Esophagus muscularis mucosa (tissue), 4 donors: ENCODE data around the gene AMOTL2. TPM values are rescaled to one million over a fixed set of nuclear protein-coding genes. Genes with fewer than 3 reads are reported as not detected.

Experiments used
- DNase-seq: peaks from one replicate; pipeline ENCODE4 v3.0.0-alpha.2; 2017; ENCODE audit errors: extremely low spot score
- H3K27ac ChIP-seq, 4 donors: fragments of 200-600 bp; sonication (generic); replicated peaks in 1 of 4; 1 replicate in 3 of 4; 2 replicates in 1 of 4; pipeline ENCODE4 v1.5.1; 2016 to 2019; ENCODE audit warnings: mild to moderate bottlenecking in 1 of 4
- H3K27me3 ChIP-seq, 4 donors: fragments of 200-600 bp; sonication (generic); one replicate each; pipeline versions ENCODE4 v1.5.1 to v1.6.0; 2016 to 2019
- H3K36me3 ChIP-seq, 4 donors: fragments of 200-600 bp; sonication (generic); one replicate each; pipeline ENCODE4 v1.5.1; 2016 to 2019
- H3K4me1 ChIP-seq, 4 donors: fragments of 200-600 bp; sonication (generic); one replicate each; pipeline ENCODE4 v1.5.1; 2016 to 2019
- H3K4me3 ChIP-seq, 4 donors: fragments of 200-600 bp; sonication (generic); 1 replicate in 2 of 4; 2 replicates in 2 of 4; pipeline ENCODE4 v1.5.1; 2016 to 2019; ENCODE audit warnings: mild to moderate bottlenecking in 4 of 4, moderate library complexity in 1 of 4
- H3K9me3 ChIP-seq, 4 donors: fragments of 200-600 bp; sonication (generic); 1 replicate in 3 of 4; 2 replicates in 1 of 4; pipeline ENCODE4 v1.5.1; 2016 to 2019
- EP300 ChIP-seq: sonication (generic); formaldehyde crosslinking; IDR thresholded peaks from one replicate; pipeline ENCODE4 v1.6.1; 2017; ENCODE audit warnings: antibody characterized with exemption
- POLR2A ChIP-seq: fragments of 450-650 bp; IDR thresholded peaks from one replicate; pipeline ENCODE4 v1.6.1; 2017; ENCODE audit warnings: antibody characterized with exemption, moderate library complexity, mild to moderate bottlenecking, low read depth
- POLR2AphosphoS5 ChIP-seq, 2 donors: sonication (generic); formaldehyde crosslinking; IDR thresholded peaks; one replicate each; pipeline ENCODE4 v1.6.1; 2017; ENCODE audit warnings: antibody characterized with exemption in 2 of 2
- WGBS: methylation state at CpG from one replicate; pipeline ENCODE4 v1.1.5; 2018; 5-methylcytosine and 5-hydroxymethylcytosine counted together
- intact Hi-C: fragments of 100-400 bp; cut with DNase I; formaldehyde crosslinking; loops from one replicate; pipeline ENCODE4 v1.15.1; 2023
- total RNA-seq, 4 donors: library from RNA; depleted of rRNA; stranded (reverse); fragments of >200 nt; gene quantifications; one replicate each; pipeline versions ENCODE4 v1.1.0 to v1.2.1, GENCODE V29; 2016
- TF ChIP-seq, protein P1 (sequence below), 3 experiments: fragments of 200-600 bp in 2 of 3; fragments of 450-650 bp in 1 of 3; sonication (generic) in 2 of 3; IDR thresholded peaks; one replicate each; pipeline ENCODE4 v1.5.1; 2017 to 2019; ENCODE audit warnings: antibody characterized with exemption in 3 of 3, mild to moderate bottlenecking in 2 of 3, moderate library complexity in 1 of 3

Gene AMOTL2
- total RNA-seq, 4 donors from 2014 or later: 111 to 313 (median 155) TPM

DNA sequence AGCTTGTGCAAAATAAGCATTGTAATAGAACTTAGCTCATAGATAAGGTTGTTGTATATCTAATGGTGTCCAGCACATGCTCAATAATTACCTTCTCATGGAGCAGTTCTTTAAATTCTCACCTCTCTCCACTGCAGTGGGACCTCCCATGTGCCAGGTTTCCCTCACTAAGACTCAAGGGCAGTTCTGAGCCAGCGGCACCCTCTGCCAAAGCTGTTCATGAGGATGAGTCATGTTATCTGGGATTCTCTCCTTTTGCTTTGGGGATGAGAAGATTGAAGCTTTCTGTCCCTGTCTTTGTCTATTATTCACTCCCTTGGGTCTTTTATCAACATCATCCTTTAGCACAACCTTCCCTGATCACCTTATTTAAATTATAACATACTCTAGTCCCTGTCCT lies 15.6 kb upstream of the AMOTL2 start:
- Histone ChIP-seq H3K27me3 (no peaks in the 10 kb centered on the region), H3K36me3 (no peaks in the 10 kb centered on the region), H3K9me3 (peaks cover 0 to 4% (median 0%) of the 10 kb centered on the region in 4 donors), H3K4me1 (peaks cover 16 to 37% (median 36%) of the 10 kb centered on the region in 4 donors), H3K4me3 (no peak overlapping the region), H3K27ac (no peak overlapping the region)
- no peak for DNase-seq
- intact Hi-C loops: no loop called here
- WGBS: 100% methylated on average over 1 of the region's 1 CpG
- TF ChIP-seq POLR2A (no peak), POLR2AphosphoS5 (IDR thresholded peaks at IDR 0.05) (no peak), EP300 (no peak)
- TF ChIP-seq, protein P1, sequence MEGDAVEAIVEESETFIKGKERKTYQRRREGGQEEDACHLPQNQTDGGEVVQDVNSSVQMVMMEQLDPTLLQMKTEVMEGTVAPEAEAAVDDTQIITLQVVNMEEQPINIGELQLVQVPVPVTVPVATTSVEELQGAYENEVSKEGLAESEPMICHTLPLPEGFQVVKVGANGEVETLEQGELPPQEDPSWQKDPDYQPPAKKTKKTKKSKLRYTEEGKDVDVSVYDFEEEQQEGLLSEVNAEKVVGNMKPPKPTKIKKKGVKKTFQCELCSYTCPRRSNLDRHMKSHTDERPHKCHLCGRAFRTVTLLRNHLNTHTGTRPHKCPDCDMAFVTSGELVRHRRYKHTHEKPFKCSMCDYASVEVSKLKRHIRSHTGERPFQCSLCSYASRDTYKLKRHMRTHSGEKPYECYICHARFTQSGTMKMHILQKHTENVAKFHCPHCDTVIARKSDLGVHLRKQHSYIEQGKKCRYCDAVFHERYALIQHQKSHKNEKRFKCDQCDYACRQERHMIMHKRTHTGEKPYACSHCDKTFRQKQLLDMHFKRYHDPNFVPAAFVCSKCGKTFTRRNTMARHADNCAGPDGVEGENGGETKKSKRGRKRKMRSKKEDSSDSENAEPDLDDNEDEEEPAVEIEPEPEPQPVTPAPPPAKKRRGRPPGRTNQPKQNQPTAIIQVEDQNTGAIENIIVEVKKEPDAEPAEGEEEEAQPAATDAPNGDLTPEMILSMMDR (IDR thresholded peaks at IDR 0.05): no peak

DNA sequence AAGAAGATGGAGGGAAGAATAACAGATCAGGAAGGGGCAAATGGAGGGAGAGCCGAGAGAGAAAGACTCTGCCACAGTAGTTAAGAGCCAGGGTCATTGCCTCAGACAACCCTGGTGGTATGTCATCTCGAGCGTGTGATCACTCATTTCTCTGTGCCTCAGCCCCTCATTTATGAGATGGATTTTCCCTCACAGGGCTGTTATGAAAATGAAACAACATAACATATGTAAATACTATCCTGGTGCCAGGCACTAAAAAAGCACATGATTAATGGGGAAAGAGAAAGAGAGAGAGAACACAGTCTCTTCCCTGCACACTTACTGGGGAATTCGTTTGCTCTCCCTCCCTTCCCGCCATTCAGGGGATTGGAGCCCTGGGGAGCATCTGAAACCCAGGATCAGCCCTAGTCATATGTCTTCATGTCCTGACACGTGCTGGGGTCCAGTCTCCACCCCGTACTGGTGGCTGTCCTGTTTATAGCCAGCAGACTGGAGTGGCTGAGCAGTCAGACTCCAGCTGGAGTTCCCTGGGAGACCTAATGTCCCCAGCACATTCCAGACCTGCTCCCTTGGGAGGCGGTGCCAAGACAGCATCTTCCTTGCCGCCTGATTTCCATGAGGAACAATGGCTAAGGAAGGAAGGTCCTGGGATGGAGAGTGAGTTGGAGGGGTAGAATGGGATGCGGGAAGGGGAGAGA lies 14.7 kb upstream of the AMOTL2 start:
- TF ChIP-seq, protein P1 (IDR thresholded peaks at IDR 0.05): no peak
- TF ChIP-seq POLR2A (no peak), EP300 (no peak), POLR2AphosphoS5 (IDR thresholded peaks at IDR 0.05) (no peak)
- DNase-seq: no peak
- H3K27ac ChIP-seq: no peak overlapping the region
- no peaks in the 10 kb centered on the region for H3K36me3 ChIP-seq
- H3K27me3 ChIP-seq: no peaks in the 10 kb centered on the region
- intact Hi-C loops: no loop called here
- H3K4me3 ChIP-seq: no peak overlapping the region
- peaks cover 16 to 35% (median 32%) of the 10 kb centered on the region in 4 donors for H3K4me1 ChIP-seq
- H3K9me3 ChIP-seq: peaks cover 0 to 4% (median 0%) of the 10 kb centered on the region in 4 donors
- WGBS: 59% methylated on average over 9 of the region's 10 CpGs

DNA sequence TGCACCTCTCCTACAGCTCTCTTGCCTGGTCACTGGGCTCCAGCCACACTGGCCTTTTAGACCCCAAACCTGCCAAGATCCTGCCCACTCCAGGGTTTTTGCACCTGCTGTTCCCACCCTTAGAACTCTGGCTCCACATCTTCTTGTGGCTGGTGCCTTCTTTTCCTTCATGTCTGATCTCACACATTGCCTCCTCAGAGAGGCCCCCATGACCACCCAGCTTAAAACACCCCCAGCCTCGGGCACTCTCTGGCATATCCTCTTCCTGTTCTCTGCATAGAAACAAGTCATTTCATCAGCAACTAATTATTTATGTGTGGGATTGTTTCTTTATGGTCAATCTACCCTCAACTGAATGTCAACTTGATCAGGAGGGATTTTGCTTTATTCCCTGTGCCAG lies 14.0 kb upstream of the AMOTL2 start:
- Histone ChIP-seq H3K4me3 (no peak overlapping the region), H3K9me3 (peaks cover 0 to 4% (median 0%) of the 10 kb centered on the region in 4 donors), H3K4me1 (peaks cover 14 to 29% (median 26%) of the 10 kb centered on the region in 4 donors), H3K36me3 (no peaks in the 10 kb centered on the region), H3K27me3 (no peaks in the 10 kb centered on the region), H3K27ac (no peak overlapping the region)
- WGBS: 71% methylated on average over 1 of the region's 1 CpG
- DNase-seq: no peak
- TF ChIP-seq, protein P1 (IDR thresholded peaks at IDR 0.05): no peak
- intact Hi-C loops: no loop called here

DNA sequence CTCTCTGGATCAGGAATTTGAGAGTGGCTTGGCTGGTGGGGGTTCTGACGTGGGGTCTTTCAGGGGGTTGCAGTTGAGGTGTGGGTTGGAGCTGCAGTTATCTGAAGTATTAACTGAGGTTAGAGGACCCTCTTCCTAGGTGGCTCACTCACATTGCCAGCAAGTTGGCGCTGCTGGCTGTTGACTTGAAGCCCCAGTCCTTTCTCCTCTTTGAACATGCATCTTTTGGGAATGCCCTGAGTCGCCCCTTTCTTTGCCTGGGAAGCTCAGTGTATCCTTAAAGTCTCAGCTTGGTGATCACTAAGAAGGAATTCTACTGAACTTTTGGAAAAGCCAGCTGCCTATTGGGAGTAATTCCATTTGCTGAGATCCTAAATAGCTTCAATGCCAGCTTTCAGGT lies 13.0 kb upstream of the AMOTL2 start:
- peak; percentile 57 for DNase-seq
- Histone ChIP-seq H3K36me3 (no peaks in the 10 kb centered on the region), H3K27me3 (no peaks in the 10 kb centered on the region), H3K4me3 (no peak overlapping the region), H3K27ac (no peak overlapping the region), H3K9me3 (peaks cover 0 to 4% (median 0%) of the 10 kb centered on the region in 4 donors), H3K4me1 (peaks cover 6 to 19% (median 16%) of the 10 kb centered on the region in 4 donors)
- WGBS: 94% methylated on average over 3 of the region's 3 CpGs
- no peak for TF ChIP-seq POLR2AphosphoS5 (IDR thresholded peaks at IDR 0.05)
- no peak for TF ChIP-seq POLR2A
- no peak for TF ChIP-seq EP300
- TF ChIP-seq, protein P1 (IDR thresholded peaks at IDR 0.05): no peak
- intact Hi-C loops: no loop called here

DNA sequence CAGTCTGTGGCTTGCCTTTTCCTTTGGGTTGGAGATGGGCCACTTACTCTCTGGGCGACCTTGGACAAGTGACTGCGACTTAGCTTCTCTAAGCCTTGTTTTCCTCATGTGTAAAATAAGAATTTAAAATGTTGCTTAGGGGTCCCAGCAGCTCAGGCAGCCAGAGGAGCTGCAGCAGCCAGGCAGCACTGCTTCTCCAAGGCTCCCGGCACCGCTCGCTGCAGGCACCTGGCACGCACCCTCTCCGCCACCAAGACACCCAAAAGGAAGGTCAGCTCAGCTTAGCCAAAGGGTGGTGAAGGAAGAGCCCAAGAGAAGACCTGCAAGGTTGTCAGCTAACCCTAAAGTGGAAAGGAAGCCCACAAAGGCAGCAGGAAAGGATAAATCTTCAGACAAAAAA lies 10.7 kb upstream of the AMOTL2 start:
- no peaks in the 10 kb centered on the region for H3K36me3 ChIP-seq
- intact Hi-C loops: no loop called here
- no peak overlapping the region for H3K27ac ChIP-seq
- TF ChIP-seq, protein P1 (IDR thresholded peaks at IDR 0.05): no peak
- TF ChIP-seq EP300 (no peak), POLR2A (no peak), POLR2AphosphoS5 (IDR thresholded peaks at IDR 0.05) (no peak)
- DNase-seq: no peak
- peaks cover 0 to 25% (median 11%) of the 10 kb centered on the region in 4 donors for H3K4me1 ChIP-seq
- peaks cover 0 to 3% (median 0%) of the 10 kb centered on the region in 4 donors for H3K9me3 ChIP-seq
- WGBS: 97% methylated on average over 7 of the region's 7 CpGs
- no peaks in the 10 kb centered on the region for H3K27me3 ChIP-seq
- no peak overlapping the region for H3K4me3 ChIP-seq
